K562 (cell line): ENCODE results near the gene FNDC11. TPM values are rescaled to one million over a fixed set of nuclear protein-coding genes. Genes with fewer than 3 reads are reported as not detected.

Source experiments
- ATAC-seq: fragments of 200-7000 bp; cut with Tn5 transposase; 3 replicates; pipeline ENCODE4 v1.9.1; 2020; ENCODE audit warnings: moderate library complexity
- BruUV-seq: library from RNA; stranded (reverse); fragments of 400-500 nt; replicated peaks from 2 replicates; lab custom pipeline; 2021; lab: Mats Ljungman, UMichigan
- CTCF ChIA-PET: fragments of 300-600 bp; formaldehyde crosslinking; extraction: SDS; loops from one replicate; lab custom pipeline; 2021; ENCODE audit warnings: low intra/inter-chr PET ratio; lab: Yijun Ruan, JAX
- POLR2A ChIA-PET: fragments of 300-600, 350-650 bp; sonication (Branson Sonifier 250); formaldehyde crosslinking; extraction: SDS; loops from one replicate; lab custom pipeline; 2021; ENCODE audit warnings: antibody characterized with exemption, inconsistent platforms; lab: Yijun Ruan, JAX
- DNase-seq, 4 experiments: peaks; one replicate each; pipeline versions ENCODE4 v3.0.0 to v3.0.0-alpha.2; 2011 to 2018; ENCODE audit warnings: low spot score in 3 of 4, mixed read lengths in 3 of 4; ENCODE audit errors: extremely low read depth in 1 of 4
- FAIRE-seq: peaks from 2 replicates; lab custom pipeline; 2011; peaks lifted over from hg19 to GRCh38; lab: Jason Lieb, UNC
- H2AFZ ChIP-seq: 2 replicates; pipeline ENCODE4 v1.6.0; 2011; ENCODE audit warnings: low read depth, low read length, control low read depth, inconsistent platforms
- H3K27ac ChIP-seq: fragments of 200-600 bp; 3 replicates; pipeline ENCODE4 v1.8.0; 2011; ENCODE audit warnings: low read depth, mild to moderate bottlenecking, control low read depth, inconsistent platforms, low read length, moderate library complexity, mixed read lengths; ENCODE audit errors: extremely low read depth
- H3K27me3 ChIP-seq, 2 experiments: fragments of 300-600 bp in 1 of 2; 2 replicates in 1 of 2; 3 replicates in 1 of 2; pipeline versions ENCODE4 v1.6.0 to v1.8.0; 2011; ENCODE audit warnings: inconsistent platforms in 2 of 2, low read length in 2 of 2, mild to moderate bottlenecking in 1 of 2, mixed read lengths in 1 of 2, moderate library complexity in 1 of 2; ENCODE audit not compliant: control insufficient read depth in 2 of 2, insufficient read depth in 2 of 2
- H3K36me3 ChIP-seq: fragments of 300-600 bp; 3 replicates; pipeline ENCODE4 v1.8.0; 2011; ENCODE audit warnings: mild to moderate bottlenecking, low read length, inconsistent platforms; ENCODE audit not compliant: control insufficient read depth, insufficient read depth
- H3K4me1 ChIP-seq, 2 experiments: fragments of 200-600 bp in 1 of 2; replicated peaks in 1 of 2; 2 replicates in 1 of 2; 3 replicates in 1 of 2; pipeline versions ENCODE4 v1.5.1 to v1.8.0; 2011; ENCODE audit warnings: inconsistent platforms in 2 of 2, low read length in 2 of 2, mild to moderate bottlenecking in 1 of 2, mixed read lengths in 1 of 2, moderate library complexity in 1 of 2; ENCODE audit not compliant: control insufficient read depth in 2 of 2, insufficient read depth in 2 of 2
- H3K4me2 ChIP-seq: 2 replicates; pipeline ENCODE4 v1.6.1; 2011; ENCODE audit warnings: low read length, control low read depth, inconsistent platforms, mixed read lengths; ENCODE audit not compliant: insufficient read depth
- H3K4me3 ChIP-seq: fragments of 200-600 bp; sonication (generic), shearing (Covaris generic); 2 replicates; pipeline ENCODE4 v1.5.1; 2016; ENCODE audit warnings: control low read depth, inconsistent platforms
- H3K79me2 ChIP-seq: fragments of 200-600 bp; 3 replicates; pipeline ENCODE4 v1.8.0; 2011; ENCODE audit warnings: low read length, inconsistent platforms; ENCODE audit not compliant: control insufficient read depth, insufficient read depth
- H3K9ac ChIP-seq, 2 experiments: 2 replicates each; pipeline versions ENCODE4 v1.6.0 to v1.6.1; 2011; ENCODE audit warnings: low read depth in 2 of 2, low read length in 2 of 2, control low read depth in 1 of 2, inconsistent platforms in 1 of 2, mild to moderate bottlenecking in 1 of 2, mixed read lengths in 1 of 2; ENCODE audit not compliant: insufficient read depth in 1 of 2
- H3K9me1 ChIP-seq: one replicate; pipeline ENCODE4 v1.6.0; 2011; ENCODE audit warnings: inconsistent platforms, mild to moderate bottlenecking, low read length, moderate library complexity; ENCODE audit not compliant: control insufficient read depth, insufficient read depth
- H3K9me3 ChIP-seq: replicated peaks from 2 replicates; pipeline ENCODE4 v1.5.1; 2011; ENCODE audit warnings: low read depth, low read length, inconsistent platforms; ENCODE audit not compliant: control insufficient read depth, insufficient read depth
- H4K20me1 ChIP-seq: replicated peaks from 2 replicates; pipeline ENCODE4 v1.6.1; 2011; ENCODE audit warnings: low read length, inconsistent platforms, mixed read lengths; ENCODE audit not compliant: control insufficient read depth, insufficient read depth
- CCNT2 ChIP-seq: IDR thresholded peaks from 2 replicates; pipeline ENCODE4 v1.6.1; 2011; ENCODE audit warnings: borderline replicate concordance, low read depth, mild to moderate bottlenecking, moderate library complexity, mixed read lengths, low read length; ENCODE audit not compliant: insufficient read length; ENCODE audit errors: extremely low read depth
- FOXK1 ChIP-seq: sonication (generic); formaldehyde crosslinking; IDR thresholded peaks from 2 replicates; pipeline ENCODE4 v1.8.0; 2022; ENCODE audit warnings: missing genetic modification reagents, mild to moderate bottlenecking, borderline replicate concordance
- SAFB ChIP-seq: fragments of 200-400 bp; formaldehyde crosslinking; IDR thresholded peaks from 2 replicates; pipeline ENCODE4 v1.6.1; 2017; ENCODE audit warnings: low read depth, low read length, borderline replicate concordance
- WGBS: fragments of 100-300 bp; shearing (Covaris generic); methylation state at CpG from one replicate; pipeline ENCODE4 v1.1.6; 2016; ENCODE audit warnings: low coverage, mixed read lengths; ENCODE audit not compliant: insufficient coverage; ENCODE audit errors: missing lambda C conversion rate; 5-methylcytosine and 5-hydroxymethylcytosine counted together
- in situ Hi-C: fragments of 300-500 bp; cut with MboI; formaldehyde crosslinking; loops from 4 replicates; pipeline ENCODE4 v1.15.0; 2018; ENCODE audit warnings: inconsistent platforms, mixed read lengths
- intact Hi-C: fragments of 100-400 bp; cut with micrococcal nuclease; formaldehyde crosslinking; loops from 2 replicates; pipeline ENCODE4 v1.14.2; 2022
- polyA plus RNA-seq, 8 experiments: library from polyadenylated mRNA; depleted of rRNA in 4 of 8; stranded (reverse) in 5 of 8; unstranded in 3 of 8; fragments of >200 nt; fragmentation: Nextera tagmentation in 2 of 8; fragmentation: Illumina TruSeq in 1 of 8; extraction: Ambion mirVana in 2 of 8; extraction: Trizol in 1 of 8; gene quantifications; 2 replicates each; pipeline versions ENCODE4 v1.2.1 to v1.2.3, GENCODE V29; 2011 to 2014; ENCODE audit warnings: inconsistent platforms in 1 of 8, missing spikeins in 1 of 8
- total RNA-seq, 7 experiments: library from RNA; depleted of rRNA in 6 of 7; stranded (reverse); fragments of >200 nt in 6 of 7; fragmentation: Illumina TruSeq in 2 of 7; extraction: Trizol in 2 of 7; gene quantifications; 2 replicates each; pipeline versions ENCODE4 v1.2.1 to v1.2.3, GENCODE V29; 2011 to 2021; ENCODE audit warnings: low replicate concordance in 1 of 7
- TF ChIP-seq, protein P1 (sequence below): sonication (generic); formaldehyde crosslinking; IDR thresholded peaks from 2 replicates; pipeline ENCODE4 v1.8.0; 2022; ENCODE audit warnings: mild to moderate bottlenecking, missing genetic modification reagents
- TF ChIP-seq, protein P2 (sequence below): sonication (generic); formaldehyde crosslinking; IDR thresholded peaks from 2 replicates; pipeline ENCODE4 v1.8.0; 2022; ENCODE audit warnings: mild to moderate bottlenecking, missing genetic modification reagents
- TF ChIP-seq, protein P3 (sequence below): sonication (generic); formaldehyde crosslinking; IDR thresholded peaks from 2 replicates; pipeline ENCODE4 v1.8.0; 2023; ENCODE audit warnings: mild to moderate bottlenecking, missing genetic modification reagents

FNDC11 gene
- total and polyA plus RNA-seq, 9 of the 15 experiments (the other 6 are each of a cell fraction or from before 2014, with no cell fraction given): 0.08 to 2.3 (median 0.64) TPM; not detected in 2

DNA sequence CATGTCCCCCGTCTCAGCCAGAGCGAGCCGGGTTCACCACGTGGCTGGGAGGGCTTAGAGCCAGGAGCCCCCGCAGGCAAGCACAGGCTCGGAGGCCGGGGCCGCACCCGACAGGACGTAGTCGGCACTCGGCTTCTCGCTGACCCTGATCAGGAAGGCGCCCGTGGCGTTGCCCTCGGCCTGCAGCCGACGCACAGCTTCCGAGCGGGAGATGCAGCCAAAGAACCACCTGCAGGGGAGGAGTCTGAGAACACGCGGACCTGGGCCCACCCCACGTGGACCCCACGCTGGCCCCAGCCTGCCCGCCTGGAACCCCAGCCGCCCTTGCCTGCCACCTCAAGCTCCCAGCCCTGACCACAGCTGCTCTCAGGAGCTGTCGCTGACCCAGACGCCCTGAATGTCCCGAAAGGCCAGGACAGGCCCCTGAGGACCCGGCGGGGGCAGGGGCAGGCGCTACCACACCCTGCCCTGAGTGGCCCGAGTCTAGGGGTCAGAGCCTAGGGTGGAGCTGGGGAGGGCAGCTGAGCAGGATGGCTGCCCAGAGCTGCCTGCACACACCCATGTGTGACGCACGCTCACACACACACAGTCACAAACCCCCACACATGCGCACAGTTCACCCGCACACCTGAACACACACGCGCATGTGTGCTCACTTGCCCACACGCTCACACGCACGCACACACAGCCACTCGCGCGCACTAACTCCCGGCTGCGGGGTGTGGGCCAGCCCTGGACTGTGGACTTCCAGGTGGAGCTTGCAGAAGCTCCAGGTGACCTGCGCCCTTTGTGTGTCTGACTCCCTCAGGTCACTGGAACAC, 18.9 kb upstream of the FNDC11 start:
- H3K9me1 ChIP-seq: no peaks in the 10 kb centered on the region
- H3K9me3 ChIP-seq: no peaks in the 10 kb centered on the region
- in situ Hi-C loops: no loop called here
- 29% methylated on average over 38 of the region's 49 CpGs for WGBS
- BruUV-seq: no TSS peak
- H3K9ac ChIP-seq: peak overlapping the region in 1 of 2 experiments; percentile 43; a peak in 1 of 4 replicates
- ChIA-PET CTCF (no interaction called here), POLR2A (interaction anchor here (0.5 to 2.2 kb wide), 4 partner anchors 11 to 546 kb away, joined by 3 to 27 read pairs (median 5); partner anchors contain the start of gene PPDPF)
- H3K36me3 ChIP-seq: no peaks in the 10 kb centered on the region
- H2AFZ ChIP-seq: no peak overlapping the region
- H3K4me2 ChIP-seq: no peak overlapping the region
- peaks cover 3% of the 10 kb centered on the region; the same call in 1 of the 2 replicates for H4K20me1 ChIP-seq
- no peak overlapping the region for H3K27ac ChIP-seq
- intact Hi-C loops: loop anchor here (5.0 to 10.0 kb wide), 3 partner anchors 120 to 502 kb away; partner anchors contain the start of genes ARFRP1, C20orf204, RTEL1 and STMN3
- no peak overlapping the region for H3K4me3 ChIP-seq
- ATAC-seq (no peak), DNase-seq (peak in 1 of 4 experiments; percentile 31), FAIRE-seq (no peak)
- no peaks in the 10 kb centered on the region for H3K79me2 ChIP-seq
- peaks cover 6 to 80% of the 10 kb centered on the region in 2 experiments; a peak in 4 of 5 replicates for H3K4me1 ChIP-seq
- H3K27me3 ChIP-seq: peaks cover 0 to 31% of the 10 kb centered on the region in 2 experiments; a peak in 3 of 5 replicates
- TF ChIP-seq, protein P1, sequence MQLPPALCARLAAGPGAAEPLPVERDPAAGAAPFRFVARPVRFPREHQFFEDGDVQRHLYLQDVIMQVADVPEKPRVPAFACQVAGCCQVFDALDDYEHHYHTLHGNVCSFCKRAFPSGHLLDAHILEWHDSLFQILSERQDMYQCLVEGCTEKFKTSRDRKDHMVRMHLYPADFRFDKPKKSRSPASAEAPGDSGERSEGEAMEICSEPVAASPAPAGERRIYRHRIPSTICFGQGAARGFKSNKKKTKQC (CRISPR knock-in tag): peak; percentile 59; the same call in 1 of the 2 replicates
- TF ChIP-seq, protein P2, sequence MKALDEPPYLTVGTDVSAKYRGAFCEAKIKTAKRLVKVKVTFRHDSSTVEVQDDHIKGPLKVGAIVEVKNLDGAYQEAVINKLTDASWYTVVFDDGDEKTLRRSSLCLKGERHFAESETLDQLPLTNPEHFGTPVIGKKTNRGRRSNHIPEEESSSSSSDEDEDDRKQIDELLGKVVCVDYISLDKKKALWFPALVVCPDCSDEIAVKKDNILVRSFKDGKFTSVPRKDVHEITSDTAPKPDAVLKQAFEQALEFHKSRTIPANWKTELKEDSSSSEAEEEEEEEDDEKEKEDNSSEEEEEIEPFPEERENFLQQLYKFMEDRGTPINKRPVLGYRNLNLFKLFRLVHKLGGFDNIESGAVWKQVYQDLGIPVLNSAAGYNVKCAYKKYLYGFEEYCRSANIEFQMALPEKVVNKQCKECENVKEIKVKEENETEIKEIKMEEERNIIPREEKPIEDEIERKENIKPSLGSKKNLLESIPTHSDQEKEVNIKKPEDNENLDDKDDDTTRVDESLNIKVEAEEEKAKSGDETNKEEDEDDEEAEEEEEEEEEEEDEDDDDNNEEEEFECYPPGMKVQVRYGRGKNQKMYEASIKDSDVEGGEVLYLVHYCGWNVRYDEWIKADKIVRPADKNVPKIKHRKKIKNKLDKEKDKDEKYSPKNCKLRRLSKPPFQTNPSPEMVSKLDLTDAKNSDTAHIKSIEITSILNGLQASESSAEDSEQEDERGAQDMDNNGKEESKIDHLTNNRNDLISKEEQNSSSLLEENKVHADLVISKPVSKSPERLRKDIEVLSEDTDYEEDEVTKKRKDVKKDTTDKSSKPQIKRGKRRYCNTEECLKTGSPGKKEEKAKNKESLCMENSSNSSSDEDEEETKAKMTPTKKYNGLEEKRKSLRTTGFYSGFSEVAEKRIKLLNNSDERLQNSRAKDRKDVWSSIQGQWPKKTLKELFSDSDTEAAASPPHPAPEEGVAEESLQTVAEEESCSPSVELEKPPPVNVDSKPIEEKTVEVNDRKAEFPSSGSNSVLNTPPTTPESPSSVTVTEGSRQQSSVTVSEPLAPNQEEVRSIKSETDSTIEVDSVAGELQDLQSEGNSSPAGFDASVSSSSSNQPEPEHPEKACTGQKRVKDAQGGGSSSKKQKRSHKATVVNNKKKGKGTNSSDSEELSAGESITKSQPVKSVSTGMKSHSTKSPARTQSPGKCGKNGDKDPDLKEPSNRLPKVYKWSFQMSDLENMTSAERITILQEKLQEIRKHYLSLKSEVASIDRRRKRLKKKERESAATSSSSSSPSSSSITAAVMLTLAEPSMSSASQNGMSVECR (CRISPR knock-in tag): 0 out of 2 replicates have a peak, but pooled peaks have one; percentile 20
- TF ChIP-seq SAFB (0 out of 2 replicates have a peak, but pooled peaks have one; percentile 16), FOXK1 (peak; percentile 84), CCNT2 (no peak)
- TF ChIP-seq, protein P3, sequence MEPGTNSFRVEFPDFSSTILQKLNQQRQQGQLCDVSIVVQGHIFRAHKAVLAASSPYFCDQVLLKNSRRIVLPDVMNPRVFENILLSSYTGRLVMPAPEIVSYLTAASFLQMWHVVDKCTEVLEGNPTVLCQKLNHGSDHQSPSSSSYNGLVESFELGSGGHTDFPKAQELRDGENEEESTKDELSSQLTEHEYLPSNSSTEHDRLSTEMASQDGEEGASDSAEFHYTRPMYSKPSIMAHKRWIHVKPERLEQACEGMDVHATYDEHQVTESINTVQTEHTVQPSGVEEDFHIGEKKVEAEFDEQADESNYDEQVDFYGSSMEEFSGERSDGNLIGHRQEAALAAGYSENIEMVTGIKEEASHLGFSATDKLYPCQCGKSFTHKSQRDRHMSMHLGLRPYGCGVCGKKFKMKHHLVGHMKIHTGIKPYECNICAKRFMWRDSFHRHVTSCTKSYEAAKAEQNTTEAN (CRISPR knock-in tag): 0 out of 2 replicates have a peak, but pooled peaks have one; percentile 71
